Measurements from ENCODE around the gene EPS8. TPM values are rescaled to one million over a fixed set of nuclear protein-coding genes. Genes with fewer than 3 reads are reported as not detected.

The EPS8 gene
- total RNA-seq, 1 donor from 2014 or later, result 0.89 TPM

GRCh38 chr12:15729097-15729496 lies 60.1 kb downstream of the EPS8 start:
- intact Hi-C loops (cut with micrococcal nuclease), result no loop called here
- Mint-ChIP-seq H3K4me3 (no peak overlapping the region), H3K9me3 (no peaks in the 10 kb centered on the region), H3K36me3 (ENCODE audit: low read depth) (no peaks in the 10 kb centered on the region), H3K27ac (no peak overlapping the region), H3K4me1 (no peaks in the 10 kb centered on the region), H3K27me3 (peaks cover 3% of the 10 kb centered on the region)
- ATAC-seq (ENCODE audit: low read depth) (no peak), DNase-seq (no peak)
- CTCF ChIA-PET, result no interaction called here
- POLR2A ChIA-PET, result no interaction called here
- no peak for TF ChIP-seq CTCF (IDR thresholded peaks at IDR 0.05)

GRCh38 chr12:15728118-15728598 lies 61.0 kb downstream of the EPS8 start:
- no peak for DNase-seq
- no peak overlapping the region for H3K4me3 Mint-ChIP-seq
- ATAC-seq (ENCODE audit: low read depth), result no peak
- CTCF ChIA-PET, result no interaction called here
- no peaks in the 10 kb centered on the region for H3K36me3 Mint-ChIP-seq (ENCODE audit: low read depth)
- intact Hi-C loops (cut with micrococcal nuclease), result no loop called here
- H3K9me3 Mint-ChIP-seq, result no peaks in the 10 kb centered on the region
- no peaks in the 10 kb centered on the region for H3K4me1 Mint-ChIP-seq
- TF ChIP-seq CTCF (IDR thresholded peaks at IDR 0.05), result no peak
- peaks cover 3% of the 10 kb centered on the region for H3K27me3 Mint-ChIP-seq
- no peak overlapping the region for H3K27ac Mint-ChIP-seq
- POLR2A ChIA-PET, result no interaction called here

GRCh38 chr12:15726878-15727150 lies 62.4 kb downstream of the EPS8 start:
- TF ChIP-seq CTCF (IDR thresholded peaks at IDR 0.05), result no peak
- no peak for ATAC-seq (ENCODE audit: low read depth)
- Mint-ChIP-seq H3K27ac (no peak overlapping the region), H3K4me3 (no peak overlapping the region), H3K27me3 (peaks cover 3% of the 10 kb centered on the region), H3K4me1 (no peaks in the 10 kb centered on the region), H3K36me3 (ENCODE audit: low read depth) (no peaks in the 10 kb centered on the region), H3K9me3 (no peaks in the 10 kb centered on the region)
- intact Hi-C loops (cut with micrococcal nuclease), result no loop called here
- ChIA-PET POLR2A (no interaction called here), CTCF (no interaction called here)
- DNase-seq, result no peak

- no peak overlapping the region for H3K4me3 Mint-ChIP-seq
- CTCF ChIA-PET, result no interaction called here
- no peaks in the 10 kb centered on the region for H3K36me3 Mint-ChIP-seq (ENCODE audit: low read depth)
- ATAC-seq (ENCODE audit: low read depth), result no peak
- intact Hi-C loops (cut with micrococcal nuclease), result no loop called here
- POLR2A ChIA-PET, result no interaction called here
- no peaks in the 10 kb centered on the region for H3K9me3 Mint-ChIP-seq
- no peak for DNase-seq
- peaks cover 3% of the 10 kb centered on the region for H3K27me3 Mint-ChIP-seq
- no peak for TF ChIP-seq CTCF (IDR thresholded peaks at IDR 0.05)
- no peaks in the 10 kb centered on the region for H3K4me1 Mint-ChIP-seq
- H3K27ac Mint-ChIP-seq, result no peak overlapping the region
Observed at GRCh38 chr12:15726027-15726877, 62.9 kb downstream of the EPS8 start.

- no peak for ATAC-seq (ENCODE audit: low read depth)
- Mint-ChIP-seq H3K27ac (no peak overlapping the region), H3K4me3 (no peak overlapping the region), H3K27me3 (no peaks in the 10 kb centered on the region), H3K9me3 (no peaks in the 10 kb centered on the region), H3K4me1 (no peaks in the 10 kb centered on the region), H3K36me3 (ENCODE audit: low read depth) (no peaks in the 10 kb centered on the region)
- no peak for TF ChIP-seq CTCF (IDR thresholded peaks at IDR 0.05)
- no peak for DNase-seq
- ChIA-PET CTCF (no interaction called here), POLR2A (no interaction called here)
- intact Hi-C loops (cut with micrococcal nuclease), result no loop called here
Observed at GRCh38 chr12:15722951-15723350, 66.2 kb downstream of the EPS8 start.

Measured in activated B cell treated with CpG ODN at 0.5 μM for 24 hours (primary cell).